GM18873 (cell line): ENCODE results near the gene CRABP1.
"Not testable (repeated sequence)": the region's sequence is repeated elsewhere in the genome, so short reads cannot be mapped to it uniquely, and the experiment has no call there.

ENCODE experiments used
- ATAC-seq: cut with Tn5 transposase; IDR thresholded peaks from one replicate; pipeline ENCODE4 v1.9.1; 2021; ENCODE audit warnings: mild to moderate bottlenecking, moderate library complexity, moderate number of reproducible peaks; ENCODE audit not compliant: unreplicated experiment, low FRiP score

The CRABP1 gene

DNA sequence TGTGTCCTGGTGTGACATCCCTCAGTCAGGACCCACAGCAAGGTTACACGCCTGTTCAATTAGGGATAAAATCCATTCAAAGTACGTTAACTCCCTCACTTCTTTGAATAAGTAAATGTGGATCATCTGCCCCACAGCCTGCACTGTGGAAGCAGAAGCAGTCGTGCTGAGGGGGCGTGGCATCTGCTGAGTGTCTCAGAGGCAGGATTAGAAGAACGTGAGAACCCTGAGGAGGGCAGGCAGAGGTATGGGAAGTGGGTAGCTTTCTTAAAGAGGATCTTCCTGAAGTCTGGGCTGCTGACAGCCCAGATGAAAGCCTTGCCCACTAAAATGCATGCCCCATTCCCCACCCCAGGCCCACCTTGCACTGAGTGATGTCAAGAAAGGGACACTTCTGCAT, 28.5 kb downstream of the CRABP1 start:
- no peak for ATAC-seq

DNA sequence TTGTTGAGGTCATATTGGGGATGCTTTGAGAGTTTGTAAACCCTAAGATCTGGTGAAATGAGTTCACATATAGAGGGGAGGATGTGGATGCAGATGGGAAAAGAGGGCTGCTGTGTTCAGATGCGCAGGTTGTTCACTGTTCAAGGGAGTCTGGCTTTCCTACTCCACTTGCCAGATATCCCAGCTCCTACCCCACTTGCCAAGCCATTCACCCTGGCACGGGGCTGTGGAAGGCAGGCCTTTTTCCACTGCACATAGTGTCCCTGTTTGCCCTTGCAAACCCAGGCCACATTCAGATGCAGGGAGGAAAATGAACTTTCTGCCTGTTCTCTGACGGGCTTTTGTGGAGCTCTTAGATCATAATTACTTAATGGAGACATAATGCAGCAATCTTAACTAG, 29.0 kb downstream of the CRABP1 start:
- no peak for ATAC-seq

DNA sequence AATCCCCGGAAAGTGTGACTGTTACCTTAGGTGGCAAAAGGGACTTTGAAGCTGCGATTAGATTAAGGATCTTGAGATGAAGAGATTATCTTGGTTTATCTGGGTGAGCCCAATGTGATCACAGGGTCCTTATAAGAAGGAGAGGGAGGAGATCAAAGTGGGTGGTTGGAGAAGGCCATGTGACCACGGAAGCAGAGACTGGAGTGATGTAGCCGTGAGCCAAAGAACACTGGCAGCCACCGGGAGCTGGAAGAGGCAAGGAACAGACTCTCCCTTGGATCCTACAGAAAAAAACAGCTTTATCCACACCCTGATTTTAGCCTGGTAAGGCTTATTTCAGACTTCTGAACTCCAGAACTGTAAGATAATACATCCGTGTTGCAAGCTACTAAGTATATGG, 29.9 kb downstream of the CRABP1 start:
- no peak for ATAC-seq

DNA sequence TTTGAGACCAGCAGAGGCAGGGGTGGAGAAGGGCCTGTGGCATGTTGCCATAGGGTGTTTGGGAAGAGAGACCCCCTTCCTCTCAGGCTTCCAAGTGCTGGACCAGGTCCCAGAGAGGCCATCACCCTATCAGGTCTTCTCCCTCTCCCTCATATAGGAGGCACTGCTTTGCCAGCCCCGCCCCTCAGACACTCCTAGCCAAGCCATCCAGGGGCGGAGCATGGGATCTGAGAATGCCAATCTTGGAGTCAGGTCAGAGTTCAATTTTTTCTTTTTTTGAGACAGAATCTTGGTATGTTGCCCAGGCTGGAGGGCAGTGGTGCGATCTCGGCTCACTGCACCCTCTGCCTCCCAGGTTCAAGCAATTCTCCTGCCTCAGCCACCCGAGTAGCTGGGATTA, 32.7 kb downstream of the CRABP1 start:
- ATAC-seq: no peak

DNA sequence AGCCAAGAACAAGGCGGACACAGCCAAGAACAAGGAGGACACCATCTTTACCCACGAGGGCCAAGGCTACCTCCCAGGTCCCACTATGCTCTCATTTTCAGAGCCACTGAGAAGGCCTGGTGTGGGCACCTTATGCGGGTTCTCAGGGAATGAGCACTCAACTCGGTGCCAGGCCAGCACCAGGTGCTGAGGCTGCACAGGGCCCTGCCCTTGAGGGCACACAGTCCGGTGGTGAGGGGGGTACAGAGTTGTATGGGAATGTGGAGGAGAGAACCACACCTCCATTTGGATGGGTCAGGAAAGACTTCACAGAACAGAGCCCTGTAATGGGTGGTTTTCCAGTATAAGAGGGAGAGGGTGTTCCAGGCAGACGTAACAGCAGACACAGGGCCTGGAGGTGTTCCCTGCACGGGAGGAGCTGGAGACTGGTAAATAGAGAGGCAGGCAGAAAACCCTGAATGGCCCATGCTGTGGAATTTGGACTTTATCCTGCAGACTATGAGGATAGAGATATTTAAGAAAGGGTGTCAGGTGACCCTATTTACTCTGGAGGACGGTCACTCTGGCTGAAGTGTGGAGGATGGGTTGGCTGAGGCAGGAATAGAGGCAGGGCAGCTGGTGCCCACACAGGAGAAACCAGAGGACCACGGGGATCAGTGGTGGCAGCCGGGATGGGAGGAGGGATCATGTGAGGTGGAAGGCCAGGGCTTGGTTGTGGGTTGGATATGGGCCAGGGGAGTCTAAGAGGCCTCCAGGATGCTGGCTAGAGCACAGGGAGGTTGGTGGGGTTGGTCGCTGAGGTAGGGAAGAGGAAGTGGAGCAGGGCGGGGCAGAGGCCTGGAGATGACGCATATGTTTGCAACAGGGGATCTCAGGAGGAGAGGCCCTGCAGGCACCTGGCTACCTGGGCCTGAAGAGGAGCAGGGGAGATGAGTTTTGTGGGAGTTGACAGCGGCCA, 34.6 kb downstream of the CRABP1 start:
- no peak for ATAC-seq

DNA sequence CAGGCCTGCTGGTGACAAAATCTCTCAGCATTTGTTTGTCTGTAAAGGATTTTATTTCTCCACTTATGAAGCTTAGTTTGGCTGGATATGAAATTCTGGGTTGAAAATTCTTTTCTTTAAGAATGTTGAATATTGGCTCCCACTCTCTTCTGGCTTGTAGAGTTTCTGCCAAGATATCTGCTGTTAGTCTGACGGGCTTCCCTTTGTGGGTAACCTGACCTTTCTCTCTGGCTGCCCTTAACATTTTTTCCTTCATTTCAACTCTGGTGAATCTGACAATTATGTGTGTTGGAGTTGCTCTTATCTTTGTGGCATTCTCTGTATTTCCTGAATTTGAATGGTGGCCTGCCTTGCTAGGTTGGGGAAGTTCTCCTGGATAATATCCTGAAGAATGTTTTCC, 40.0 kb downstream of the CRABP1 start:
- ATAC-seq: not testable (repeated sequence)

DNA sequence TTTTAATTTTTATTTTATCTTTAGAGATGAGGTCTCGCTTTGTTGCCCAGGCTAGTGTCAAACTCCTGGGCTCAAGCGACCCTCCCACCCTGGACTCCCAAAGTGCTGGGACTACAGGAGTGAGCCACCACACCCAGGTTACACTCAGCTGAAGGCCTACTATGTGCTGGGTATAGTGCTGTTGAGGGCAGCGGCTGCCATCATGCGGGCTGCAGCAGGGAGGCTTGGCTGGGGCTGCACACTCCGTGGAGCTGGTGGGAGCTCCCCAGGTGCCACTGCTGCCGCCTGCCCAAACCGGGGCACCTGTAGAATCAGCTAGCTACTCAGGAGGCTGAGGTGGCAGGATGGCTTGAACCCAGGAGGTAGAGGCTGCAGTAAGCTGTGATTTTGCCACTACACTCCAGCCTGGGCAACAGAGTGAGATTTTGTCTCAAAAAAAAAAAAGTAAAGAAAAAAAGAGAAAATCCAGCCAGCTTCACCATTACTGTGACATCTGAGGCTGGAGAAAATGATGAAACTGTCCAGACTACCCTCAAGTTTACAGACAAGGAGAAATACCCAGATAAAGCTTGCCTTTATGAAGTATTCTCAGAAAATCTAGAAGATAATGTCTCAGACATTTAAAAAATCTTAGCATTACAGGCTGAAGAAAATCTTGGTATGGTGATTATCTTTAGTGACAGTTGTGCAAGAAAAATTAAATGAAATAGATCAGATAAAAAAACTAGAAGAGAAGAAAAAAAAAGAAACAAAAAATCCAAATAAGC, 42.1 kb downstream of the CRABP1 start:
- no peak for ATAC-seq

DNA sequence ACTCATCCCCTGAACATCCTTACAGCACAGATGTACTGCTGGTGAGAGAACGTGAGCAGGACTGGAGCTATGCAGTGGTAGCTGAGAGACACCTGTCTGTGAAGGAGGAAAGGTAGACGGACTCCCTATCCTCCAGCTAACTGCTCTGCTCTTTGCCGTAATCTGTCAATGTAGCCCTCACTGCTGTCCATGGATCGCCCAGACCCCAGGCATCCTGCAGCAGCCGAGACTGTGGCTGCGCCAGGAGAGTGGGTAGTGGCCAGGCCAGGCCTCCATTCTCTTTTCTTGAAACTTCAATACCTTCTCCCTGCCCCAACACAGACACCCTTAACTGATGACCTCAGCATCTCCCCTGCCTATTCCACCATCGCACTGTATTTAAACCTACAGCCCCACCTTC, 44.5 kb downstream of the CRABP1 start:
- no peak for ATAC-seq

DNA sequence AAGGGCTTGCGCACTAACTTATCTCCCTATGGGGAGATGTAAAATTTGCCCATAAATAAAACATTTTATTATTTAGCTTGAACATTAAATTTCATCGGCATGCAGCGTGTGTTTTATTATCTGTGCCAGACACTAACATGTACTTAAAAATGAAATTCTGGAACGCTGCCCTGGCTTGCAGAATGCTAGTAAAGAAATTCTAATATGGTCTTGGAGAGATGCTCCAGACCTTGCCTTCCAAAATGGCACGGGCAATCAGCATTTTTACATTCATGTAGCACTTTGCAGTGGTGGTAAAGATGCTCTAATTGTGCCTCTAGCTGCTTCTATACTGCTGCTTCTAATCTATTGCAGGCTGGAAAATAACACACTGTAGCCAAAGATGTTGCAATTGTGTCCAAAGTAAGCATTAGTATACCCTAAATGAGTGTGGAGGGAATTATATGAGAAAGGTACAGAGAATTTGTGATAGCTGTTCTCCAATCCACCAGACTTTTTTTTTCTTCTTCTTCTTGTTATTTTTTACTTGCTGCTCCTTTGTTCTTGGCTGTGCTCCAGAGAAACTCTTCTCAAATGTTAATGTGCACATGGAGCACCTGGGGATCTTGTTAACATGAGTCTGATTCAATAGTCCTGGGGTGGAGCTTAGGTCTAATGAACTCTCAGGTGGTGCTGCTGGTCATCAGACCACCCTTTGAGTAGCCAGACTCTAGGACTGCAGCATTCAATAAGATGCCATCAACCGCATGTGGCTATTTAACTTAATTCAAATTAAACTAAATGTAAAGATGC, 47.3 kb downstream of the CRABP1 start:
- ATAC-seq: no peak

DNA sequence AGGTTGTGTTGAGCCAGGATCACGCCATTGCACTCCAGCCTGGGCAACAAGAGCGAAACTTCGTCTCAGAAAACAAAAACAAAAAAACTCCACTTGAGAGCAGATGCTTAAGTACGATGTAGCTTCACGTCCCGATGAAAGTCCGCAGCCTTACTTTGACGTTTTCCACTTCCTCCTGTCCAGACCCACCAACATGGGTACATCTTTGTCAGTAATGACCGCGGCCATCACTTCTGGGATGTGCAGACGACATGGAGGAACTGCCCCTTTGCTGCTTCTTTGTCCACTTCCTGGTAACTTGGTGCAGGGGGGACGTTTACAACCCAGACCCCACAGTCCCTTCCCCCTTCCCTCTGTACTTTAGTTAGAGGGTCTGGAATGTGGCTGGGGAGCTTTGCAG, 48.7 kb downstream of the CRABP1 start:
- no peak for ATAC-seq

DNA sequence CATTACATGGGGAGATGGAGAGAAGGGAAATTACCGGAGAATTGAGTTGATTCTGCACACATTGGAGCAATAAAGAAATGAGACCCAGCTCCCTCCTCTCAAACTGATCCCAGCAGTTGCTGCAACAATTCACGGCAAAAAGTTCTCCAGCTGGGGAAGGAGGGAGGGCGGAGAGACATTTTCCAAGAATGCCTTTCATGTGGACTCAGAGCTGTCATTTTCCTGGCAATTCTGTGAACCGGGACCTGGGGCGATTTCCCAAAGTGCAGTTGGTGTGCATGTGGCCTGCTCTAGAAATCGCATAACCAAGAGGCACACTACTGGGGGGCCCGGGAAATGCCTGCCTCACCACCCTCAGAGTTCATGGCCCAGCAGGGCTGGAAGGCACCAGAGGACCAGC, 49.2 kb downstream of the CRABP1 start:
- no peak for ATAC-seq

DNA sequence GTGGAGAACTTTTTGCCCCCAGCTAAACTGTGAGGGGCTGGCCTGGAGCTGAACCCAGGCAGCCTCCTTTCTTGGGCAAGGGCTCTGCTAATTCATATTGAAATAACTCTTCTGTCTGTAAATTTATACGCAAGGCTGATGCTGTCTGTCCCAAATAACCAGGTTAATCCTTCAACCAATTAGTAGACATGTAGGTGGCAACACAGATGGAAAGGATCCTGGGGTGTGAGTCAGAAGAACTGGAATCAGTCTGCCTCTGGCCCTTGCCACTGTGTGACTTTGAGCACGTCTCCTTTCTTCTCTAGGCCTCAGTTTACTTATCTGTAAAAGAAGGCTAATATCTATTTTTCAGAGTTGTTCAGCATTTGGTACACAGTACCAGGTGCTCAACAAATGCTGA, 49.6 kb downstream of the CRABP1 start:
- ATAC-seq: no peak

DNA sequence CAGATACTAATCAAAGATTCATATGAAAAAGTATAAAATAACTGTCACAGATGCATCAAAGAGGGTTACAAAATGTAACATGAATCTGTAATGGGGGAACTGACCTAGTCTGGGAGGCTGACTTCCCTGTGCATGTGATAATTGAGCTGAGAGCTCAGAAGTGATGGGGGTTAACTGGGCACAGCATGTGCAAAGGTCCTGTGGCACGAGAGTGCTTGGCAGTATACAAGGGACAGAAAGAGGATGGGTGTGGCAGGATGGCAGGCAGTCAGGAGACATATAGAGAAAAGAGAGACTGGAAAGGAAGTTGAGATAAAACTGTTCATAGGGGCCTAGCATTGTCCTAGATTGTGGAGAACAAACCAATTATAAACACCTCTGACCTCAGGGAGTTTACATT, 50.1 kb downstream of the CRABP1 start:
- no peak for ATAC-seq

DNA sequence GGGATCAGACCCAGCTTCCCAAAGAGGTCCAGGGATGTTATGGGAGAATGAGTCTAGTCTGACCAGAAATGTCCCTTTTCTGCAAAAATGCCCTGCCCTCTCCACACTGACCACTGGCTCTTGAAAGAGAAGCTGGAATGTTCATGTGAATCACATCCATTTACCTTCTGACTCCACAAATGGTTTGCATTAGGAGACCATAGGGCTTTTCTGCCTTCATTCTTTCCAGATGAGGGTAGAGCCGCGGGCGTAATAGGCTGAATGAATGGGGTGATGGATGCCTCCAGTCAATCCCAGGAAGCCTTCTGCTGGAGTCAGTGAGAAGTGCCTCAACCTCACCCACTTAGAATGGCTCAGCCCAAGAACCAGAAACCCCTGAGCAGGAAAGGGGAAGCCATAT, 50.7 kb downstream of the CRABP1 start:
- no peak for ATAC-seq

DNA sequence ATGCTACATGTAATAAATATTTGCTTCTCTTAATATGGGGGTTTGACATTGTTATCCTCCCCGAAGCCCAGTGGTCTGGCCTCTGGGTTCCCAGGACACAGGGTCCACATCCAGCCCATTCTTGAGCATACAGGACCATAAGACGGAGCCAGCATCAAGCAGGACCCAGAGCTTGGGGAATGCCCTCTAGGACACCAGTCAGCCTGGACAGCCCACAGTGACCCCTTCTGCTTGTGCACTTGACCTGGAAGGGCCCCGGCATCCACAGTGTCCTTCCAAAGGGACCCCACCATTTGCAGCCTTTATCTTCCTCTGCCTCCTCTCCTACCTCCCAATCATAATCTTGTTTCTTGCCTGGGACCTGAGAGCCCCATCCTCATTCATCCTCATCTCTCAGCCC, 51.6 kb downstream of the CRABP1 start:
- ATAC-seq: no peak

DNA sequence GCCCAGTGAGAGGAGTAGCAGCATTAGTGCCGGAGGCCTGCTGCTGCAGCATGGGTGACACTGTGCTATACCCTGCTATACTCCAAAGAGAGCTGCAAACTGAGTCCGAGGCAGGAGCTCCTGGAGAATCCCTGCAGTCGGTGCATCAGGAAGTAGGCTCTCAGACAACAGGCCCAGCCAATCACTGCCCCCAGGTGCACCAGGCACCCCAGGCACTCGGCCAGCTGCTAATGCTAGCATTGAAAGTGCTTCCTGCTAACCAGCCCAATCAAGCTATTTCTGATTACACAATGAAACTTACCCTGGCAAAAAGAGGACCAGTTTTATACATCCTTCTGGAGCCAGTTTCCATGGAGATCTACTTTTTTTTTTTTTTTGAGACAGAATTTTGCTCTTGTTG, 52.3 kb downstream of the CRABP1 start:
- ATAC-seq: no peak

DNA sequence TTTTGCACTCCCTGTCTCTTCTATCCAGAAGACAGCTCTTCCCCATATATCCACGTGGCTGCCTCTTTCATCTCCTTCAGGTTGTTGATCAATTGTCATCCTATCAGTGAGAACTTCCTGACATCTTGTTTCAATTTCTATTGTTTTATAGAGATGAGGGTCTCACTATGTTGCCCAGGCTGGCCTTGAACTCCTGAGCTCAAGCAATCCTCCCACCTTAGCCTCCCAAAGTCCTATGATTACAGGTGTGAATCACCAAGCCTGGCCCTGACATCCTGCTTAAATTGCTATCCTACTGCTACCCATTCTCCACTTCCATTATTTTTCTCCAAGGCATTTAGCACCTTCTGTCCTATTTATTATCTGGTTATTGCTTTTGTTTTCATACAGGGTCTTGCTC, 53.0 kb downstream of the CRABP1 start:
- ATAC-seq: no peak

DNA sequence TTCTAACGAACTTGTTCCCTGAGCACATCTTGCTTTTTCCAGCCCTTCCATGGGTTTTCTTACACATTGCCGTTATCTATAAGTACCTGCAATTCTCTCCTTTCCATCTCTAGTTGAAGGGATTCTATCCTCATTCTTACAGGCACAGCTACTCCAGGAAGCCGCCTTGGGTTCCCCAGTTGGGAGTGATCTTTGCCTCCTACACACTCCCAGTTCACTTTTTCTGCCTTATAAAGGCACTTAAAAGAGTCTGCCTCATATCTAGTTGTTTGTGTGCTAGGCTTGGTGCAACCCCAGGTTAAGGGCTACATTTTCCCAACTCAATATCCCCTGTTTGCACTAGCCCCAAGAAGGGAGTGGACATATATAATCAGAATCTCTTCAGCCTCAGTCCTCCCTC, 53.9 kb downstream of the CRABP1 start:
- ATAC-seq: no peak

DNA sequence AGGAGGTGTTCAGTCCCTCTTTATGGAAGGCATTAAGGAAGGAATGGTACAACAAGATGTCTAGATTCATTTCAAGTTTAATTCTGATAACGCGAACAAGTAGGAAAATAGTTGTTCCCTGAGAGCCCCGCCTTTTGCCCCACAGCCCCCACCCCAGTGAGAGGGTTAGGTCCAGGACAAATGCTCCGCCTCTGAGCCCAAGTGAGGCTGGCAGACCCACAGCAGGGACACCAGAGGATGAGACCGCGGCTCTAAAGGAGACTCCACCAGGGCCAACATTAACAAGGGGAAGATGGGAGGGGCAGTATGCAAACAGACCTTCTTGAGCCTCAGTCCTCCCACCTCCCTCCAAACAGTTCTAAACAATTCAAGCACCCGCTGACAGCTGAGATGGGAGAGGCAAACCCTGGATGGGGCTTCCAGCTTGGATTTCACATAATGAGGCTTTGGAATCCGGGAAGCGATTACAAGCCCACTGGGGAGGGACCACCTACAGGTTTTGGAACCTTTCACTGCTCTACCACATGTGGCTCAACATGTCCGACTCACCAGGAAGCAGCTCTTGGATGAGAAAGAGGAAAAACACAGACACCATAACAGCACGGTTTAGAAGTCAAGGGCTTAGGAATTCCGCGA, 54.9 kb downstream of the CRABP1 start:
- no peak for ATAC-seq

DNA sequence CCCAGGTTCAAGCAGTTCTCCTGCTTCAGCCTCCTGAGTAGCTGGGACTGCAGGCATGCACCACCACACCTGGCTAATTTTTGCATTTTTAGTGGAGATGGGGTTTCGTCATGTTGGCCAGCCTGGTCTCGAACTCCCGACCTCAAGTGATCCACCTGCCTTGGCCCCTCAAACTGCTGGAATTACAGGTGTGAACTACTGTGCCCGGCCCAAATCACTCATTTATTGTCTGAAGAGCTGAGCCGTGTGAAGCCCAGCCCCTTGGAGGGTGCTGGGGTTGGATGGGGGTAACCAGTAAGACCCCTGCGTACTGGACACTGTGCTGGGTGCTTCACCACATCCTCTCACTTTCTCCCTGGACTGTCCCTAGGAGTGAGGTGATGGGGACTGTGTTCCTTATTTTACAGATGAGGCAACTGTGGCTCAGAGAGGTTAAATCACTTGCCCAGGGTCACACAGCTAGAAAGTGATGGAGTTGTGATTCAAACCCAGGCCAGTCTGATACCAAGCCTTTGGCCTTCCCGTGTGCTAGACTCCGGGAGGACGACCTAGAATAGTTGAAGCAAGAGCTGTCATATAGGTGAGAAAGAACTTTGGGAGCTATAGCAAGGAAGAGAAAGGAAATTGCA, 56.1 kb downstream of the CRABP1 start:
- no peak for ATAC-seq
